ENCODE measurements around the gene KIF15.
"Not testable (repeated sequence)": the region's sequence is repeated elsewhere in the genome, so short reads cannot be mapped to it uniquely, and the experiment has no call there.

The KIF15 gene

GRCh38 chr3:44821206-44821605, 59.6 kb downstream of the KIF15 start:
- not testable (repeated sequence) for DNase-seq (ENCODE audit: low read depth)

GRCh38 chr3:44825264-44825925, 63.8 kb downstream of the KIF15 start:
- no peak for DNase-seq (ENCODE audit: low read depth)

- DNase-seq (ENCODE audit: low read depth), result no peak
Measured at GRCh38 chr3:44827196-44827595, 65.6 kb downstream of the KIF15 start.

- no peak for DNase-seq (ENCODE audit: low read depth)
Measured at GRCh38 chr3:44831232-44831631, 69.6 kb downstream of the KIF15 start.

GRCh38 chr3:44832032-44832431, 70.4 kb downstream of the KIF15 start:
- no peak for DNase-seq (ENCODE audit: low read depth)

GRCh38 chr3:44832965-44833364, 71.4 kb downstream of the KIF15 start:
- DNase-seq (ENCODE audit: low read depth), result no peak

GRCh38 chr3:44833394-44833793, 71.8 kb downstream of the KIF15 start:
- DNase-seq (ENCODE audit: low read depth), result no peak

GRCh38 chr3:44835684-44836083, 74.1 kb downstream of the KIF15 start:
- no peak for DNase-seq (ENCODE audit: low read depth)

- no peak for DNase-seq (ENCODE audit: low read depth)
Measured at GRCh38 chr3:44842376-44842775, 80.8 kb downstream of the KIF15 start.

GRCh38 chr3:44845528-44846520, 84.2 kb downstream of the KIF15 start:
- DNase-seq (ENCODE audit: low read depth), result no peak

GRCh38 chr3:44848634-44849033, 87.0 kb downstream of the KIF15 start:
- DNase-seq (ENCODE audit: low read depth), result no peak

GRCh38 chr3:44856663-44857062, 95.1 kb downstream of the KIF15 start:
- DNase-seq (ENCODE audit: low read depth), result not testable (repeated sequence)

GRCh38 chr3:44860117-44860516, 98.5 kb downstream of the KIF15 start:
- DNase-seq (ENCODE audit: low read depth), result no peak

- DNase-seq (ENCODE audit: low read depth), result peak; percentile 79
Measured at GRCh38 chr3:44861412-44862225, 100.0 kb downstream of the KIF15 start, which contains the start of gene TMEM42. Gene TMEM42 (plus strand): TSS chr3:44861912. CDS start chr3:44861925, 13 bp downstream.

- DNase-seq (ENCODE audit: low read depth), result no peak
Measured at GRCh38 chr3:44862226-44862637, 100.6 kb downstream of the KIF15 start.

- no peak for DNase-seq (ENCODE audit: low read depth)
Measured at GRCh38 chr3:44865272-44866035, 103.9 kb downstream of the KIF15 start.

- DNase-seq (ENCODE audit: low read depth), result no peak
Measured at GRCh38 chr3:44867421-44868111, 106.0 kb downstream of the KIF15 start.

GRCh38 chr3:44870375-44871061, 108.9 kb downstream of the KIF15 start:
- no peak for DNase-seq (ENCODE audit: low read depth)

- no peak for DNase-seq (ENCODE audit: low read depth)
Measured at GRCh38 chr3:44874308-44874707, 112.7 kb downstream of the KIF15 start, which contains the start of gene TGM4. Gene TGM4 (plus strand): TSS chr3:44874608. CDS start chr3:44874679, 71 bp downstream.

GRCh38 chr3:44875596-44875995, 114.0 kb downstream of the KIF15 start:
- DNase-seq (ENCODE audit: low read depth), result no peak
